GM18502 (cell line): ENCODE results near the gene ENAH.
"Not testable (repeated sequence)": the region's sequence is repeated elsewhere in the genome, so short reads cannot be mapped to it uniquely, and the experiment has no call there.

ENCODE experiments used
- ATAC-seq: cut with Tn5 transposase; IDR thresholded peaks from one replicate; pipeline ENCODE4 v1.9.1; 2021; ENCODE audit warnings: mild to moderate bottlenecking; ENCODE audit not compliant: unreplicated experiment, poor library complexity

The ENAH gene

GRCh38 chr1:225534135-225534534, 118.8 kb downstream of the ENAH start:
- no peak for ATAC-seq

DNA sequence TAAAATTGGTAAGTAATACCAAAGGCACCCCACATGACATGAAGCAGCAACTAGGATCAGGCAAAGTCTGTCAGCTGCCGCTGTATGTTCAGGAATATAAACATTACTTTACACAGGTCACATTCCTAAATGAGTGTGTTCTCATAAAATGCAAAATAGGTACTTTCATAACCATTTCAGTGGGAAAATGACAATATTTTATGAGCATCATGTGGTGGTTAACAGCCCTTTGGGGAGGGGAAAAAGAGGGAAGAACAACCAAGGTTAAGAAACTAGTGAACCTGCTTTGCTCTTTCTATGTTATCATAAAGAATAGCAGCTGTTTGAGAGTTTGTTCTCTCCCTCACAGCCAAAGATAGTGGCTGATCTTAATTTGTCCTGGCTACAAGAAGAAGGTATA, 119.7 kb downstream of the ENAH start:
- no peak for ATAC-seq

GRCh38 chr1:225532240-225532944, 120.5 kb downstream of the ENAH start:
- no peak for ATAC-seq

DNA sequence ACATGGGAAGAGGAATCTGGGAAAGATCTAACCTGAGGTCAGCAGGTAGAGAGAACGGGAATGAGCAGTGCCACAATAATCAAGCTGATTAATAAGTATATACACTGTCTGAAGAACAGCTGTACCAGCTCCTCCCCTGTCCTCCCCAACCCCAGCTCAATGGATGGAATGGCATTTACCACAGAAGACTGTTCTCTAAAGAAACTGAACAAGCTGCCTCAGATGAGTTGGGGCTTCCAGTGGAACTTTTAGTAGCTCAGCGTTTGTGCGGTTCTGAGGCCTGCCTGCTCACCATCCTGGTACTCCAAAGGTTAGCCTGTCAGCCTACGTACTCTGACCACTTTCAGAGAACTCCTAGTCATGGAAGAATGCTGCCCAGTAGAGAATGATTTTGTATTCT, 123.2 kb downstream of the ENAH start:
- no peak for ATAC-seq

- ATAC-seq: no peak
Observed at GRCh38 chr1:225527575-225527974, 125.3 kb downstream of the ENAH start.

GRCh38 chr1:225526878-225527277, 126.0 kb downstream of the ENAH start:
- no peak for ATAC-seq

GRCh38 chr1:225525377-225525776, 127.5 kb downstream of the ENAH start:
- ATAC-seq: no peak

GRCh38 chr1:225524570-225524969, 128.4 kb downstream of the ENAH start:
- ATAC-seq: no peak

DNA sequence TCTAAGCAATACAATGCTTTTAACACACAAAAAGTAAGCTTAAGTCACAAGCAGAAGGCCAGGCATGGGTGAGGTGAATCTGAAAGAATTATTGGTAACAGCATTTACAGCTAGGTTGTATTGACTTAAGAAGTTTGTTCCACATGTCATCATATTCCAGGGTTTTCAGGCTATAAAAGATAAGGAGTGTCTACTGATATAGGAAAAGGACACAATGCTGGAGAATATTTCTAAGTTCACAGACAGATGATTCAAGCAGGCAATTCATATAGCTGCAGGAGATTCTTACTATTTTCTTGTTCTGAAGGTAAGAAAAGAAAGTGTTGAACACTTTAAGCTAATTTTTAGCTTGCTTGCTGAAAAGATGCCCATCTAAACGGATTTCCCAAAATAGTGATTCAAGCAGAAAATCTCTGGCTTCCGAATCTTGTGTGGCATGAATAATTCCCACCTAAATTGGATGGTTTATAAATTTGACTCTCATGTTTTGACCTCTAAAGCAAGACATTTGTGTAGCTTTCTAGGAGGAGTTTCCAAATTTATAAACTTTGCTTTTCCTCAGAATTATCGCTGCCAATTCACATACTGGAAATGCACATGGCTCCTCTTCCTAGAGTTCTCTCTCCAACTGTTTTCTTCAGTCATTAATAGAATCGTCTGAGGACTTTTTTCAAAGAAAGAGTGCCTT, 129.5 kb downstream of the ENAH start:
- no peak for ATAC-seq

DNA sequence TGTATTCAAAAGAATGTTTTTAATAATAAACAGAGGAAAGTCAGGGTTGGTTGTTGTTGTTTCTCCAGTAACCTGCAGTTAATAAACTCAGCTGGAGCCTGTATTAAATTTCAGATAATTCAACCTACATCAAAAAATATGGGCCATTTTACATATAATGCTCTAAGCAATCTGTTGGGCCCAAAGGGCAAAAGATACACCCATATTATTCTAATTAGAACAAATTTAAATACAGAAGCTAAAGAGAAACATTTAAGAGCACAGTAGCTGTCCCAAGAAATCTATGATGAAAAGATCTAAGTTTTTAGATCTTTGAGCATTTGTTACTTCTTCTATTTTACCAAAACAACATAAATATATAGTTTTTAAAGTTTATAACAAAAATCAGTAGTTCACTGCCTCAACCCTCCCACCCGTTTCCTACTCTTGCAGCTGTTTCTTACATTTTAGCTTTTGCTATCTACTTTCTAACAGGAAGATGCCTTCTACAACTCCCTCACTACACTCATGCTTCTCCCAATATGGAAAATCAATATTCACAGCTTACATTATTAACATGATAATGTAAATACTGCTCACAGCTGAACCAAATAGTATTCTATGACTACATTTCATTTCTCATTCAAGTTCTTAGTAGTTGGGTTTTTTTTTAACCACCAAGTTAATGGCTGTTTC, 130.2 kb downstream of the ENAH start:
- no peak for ATAC-seq

DNA sequence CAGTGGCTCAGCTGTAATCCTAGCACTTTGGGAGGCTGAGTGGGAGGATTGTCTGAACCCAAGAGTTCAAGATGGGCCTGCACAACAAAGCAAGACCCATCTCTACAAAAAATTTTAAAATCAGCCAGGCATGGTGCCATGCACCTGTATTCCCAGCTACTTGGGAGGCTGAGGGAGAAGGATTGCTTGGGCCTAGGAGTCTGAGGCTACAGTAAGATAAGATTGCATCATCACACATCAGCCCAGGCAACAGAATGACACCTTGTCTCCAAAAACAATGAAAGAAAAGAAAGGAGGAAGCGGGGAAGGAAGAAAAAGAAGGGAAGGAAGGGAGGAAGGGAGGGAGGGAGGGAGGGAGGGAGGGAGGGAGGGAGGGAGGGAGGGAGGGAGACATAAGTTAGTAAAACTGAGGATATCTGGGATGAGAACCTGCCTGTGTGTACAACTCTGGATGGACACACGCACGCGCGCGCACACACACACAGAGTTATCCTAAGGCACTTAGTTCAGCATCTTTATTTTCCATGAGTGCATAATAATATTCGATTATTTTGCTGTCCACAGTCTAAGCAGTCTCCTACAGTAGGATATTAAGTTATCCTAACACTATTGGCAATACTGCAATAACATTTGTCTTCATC, 132.2 kb downstream of the ENAH start:
- no peak for ATAC-seq

- no peak for ATAC-seq
Observed at GRCh38 chr1:225519166-225519863, 133.6 kb downstream of the ENAH start.

DNA sequence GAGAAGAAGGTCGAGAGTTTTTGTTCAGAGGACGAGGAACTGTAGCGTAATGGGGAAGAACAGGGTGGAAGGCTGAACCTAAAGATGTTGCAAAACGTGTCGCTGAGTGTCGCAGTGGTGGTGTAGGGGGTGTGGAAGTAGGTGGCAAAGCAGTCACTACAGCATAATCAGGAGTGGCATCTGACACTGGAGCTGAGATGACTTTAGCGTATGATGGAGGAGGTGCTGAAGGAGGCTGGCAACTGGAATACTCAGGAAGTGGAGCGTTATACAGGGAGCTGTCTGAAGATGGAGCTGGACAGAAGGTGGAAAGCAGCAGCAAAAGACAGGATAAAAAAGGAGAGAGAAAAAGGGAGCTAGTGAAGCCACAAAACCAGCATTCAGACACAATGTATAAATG, 135.2 kb downstream of the ENAH start:
- ATAC-seq: no peak

GRCh38 chr1:225517221-225517620, 135.7 kb downstream of the ENAH start:
- ATAC-seq: no peak

- no peak for ATAC-seq
Observed at GRCh38 chr1:225514671-225515081, 138.2 kb downstream of the ENAH start.

GRCh38 chr1:225513576-225513975, 139.3 kb downstream of the ENAH start:
- not testable (repeated sequence) for ATAC-seq

DNA sequence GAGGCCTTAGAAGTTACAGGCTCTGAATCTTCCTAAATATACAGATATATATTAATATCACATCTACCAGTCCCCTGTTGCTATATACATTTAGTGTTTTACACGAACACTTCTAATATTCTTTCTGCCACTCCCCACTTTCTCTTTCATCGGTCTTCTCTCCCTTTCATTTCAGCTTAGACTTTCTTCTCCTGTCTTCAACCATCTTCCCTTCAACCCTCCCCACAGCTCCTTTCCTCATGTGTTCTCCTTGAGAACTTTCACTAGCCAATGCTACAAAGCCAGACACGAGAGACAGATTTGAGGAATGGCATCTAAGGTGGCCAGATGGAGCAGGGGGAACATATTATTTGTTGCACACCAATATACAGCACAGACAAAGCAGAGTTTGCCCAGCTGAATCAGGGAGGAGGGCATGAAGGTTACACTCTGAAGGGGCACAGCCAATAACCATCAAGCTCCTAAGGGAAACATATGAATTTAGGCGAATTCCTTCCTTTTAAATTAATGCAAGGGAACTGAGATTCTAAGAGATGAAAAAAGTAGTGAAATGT, 141.0 kb downstream of the ENAH start:
- ATAC-seq: no peak

DNA sequence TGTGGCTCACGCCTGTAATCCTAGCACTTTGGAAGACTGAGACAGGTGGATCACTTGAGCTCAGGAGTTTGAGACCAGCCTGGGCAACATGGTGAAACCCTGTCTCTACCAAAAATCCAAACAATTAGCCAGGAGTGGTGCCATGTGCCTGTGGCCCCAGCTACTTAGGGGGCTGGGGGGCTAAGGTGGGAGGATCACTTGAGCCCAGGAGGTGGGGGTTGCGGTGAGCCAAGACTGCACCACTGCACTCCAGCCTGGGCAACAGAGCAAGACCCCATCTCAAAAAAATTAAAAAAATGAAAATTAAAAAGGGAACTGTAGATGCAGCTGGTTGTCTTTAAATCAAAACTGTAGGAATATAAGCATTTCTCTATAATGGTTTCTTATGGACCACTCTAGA, 142.2 kb downstream of the ENAH start:
- not testable (repeated sequence) for ATAC-seq

GRCh38 chr1:225509770-225510169, 143.2 kb downstream of the ENAH start:
- ATAC-seq: no peak

DNA sequence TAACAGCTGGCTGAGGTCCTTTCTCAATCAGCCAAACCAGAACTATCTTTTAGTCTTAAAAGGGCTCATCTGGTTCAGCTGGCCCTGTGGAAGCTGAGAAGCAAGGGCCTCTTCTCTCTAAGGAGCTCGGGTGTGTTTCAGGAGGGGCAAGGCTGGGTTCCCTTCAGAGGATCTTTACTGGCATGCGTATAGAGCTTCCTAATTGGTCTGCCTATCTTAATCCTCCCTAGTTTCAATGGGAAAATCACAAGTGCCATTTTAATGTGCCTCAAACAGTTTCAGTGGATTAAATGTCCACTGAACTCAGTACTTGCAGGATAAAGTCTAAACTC, 143.6 kb downstream of the ENAH start:
- no peak for ATAC-seq
